GM12878 (cell line): ENCODE results near the gene SUPT3H. TPM values are rescaled to one million over a fixed set of nuclear protein-coding genes. Genes with fewer than 3 reads are reported as not detected.

Experiments used
- IKZF1 ChIP-seq: fragments of 450-650 bp; conservative IDR thresholded peaks from 2 replicates; pipeline ENCODE4 v1.6.1; 2017; ENCODE audit warnings: antibody characterized with exemption, mild to moderate bottlenecking
- KAT2A ChIP-seq: conservative IDR thresholded peaks from 2 replicates; pipeline ENCODE4 v1.6.1; 2011; ENCODE audit warnings: low read depth, low read length; ENCODE audit not compliant: control insufficient read depth
- polyA plus RNA-seq, 11 experiments: library from polyadenylated mRNA; depleted of rRNA in 4 of 11; unstranded in 6 of 11; stranded (reverse) in 5 of 11; fragments of >200 nt; fragmentation: Nextera tagmentation in 4 of 11; fragmentation: Illumina TruSeq in 1 of 11; extraction: Ambion mirVana in 4 of 11; extraction: Trizol in 1 of 11; gene quantifications; 1 replicate in 1 of 11; 2 replicates in 10 of 11; pipeline versions ENCODE4 v1.2.1 to v1.2.3, GENCODE V29; 2011 to 2016; ENCODE audit warnings: inconsistent platforms in 2 of 11, missing spikeins in 2 of 11, low read depth in 1 of 11
- total RNA-seq, 4 experiments: library from RNA; depleted of rRNA in 3 of 4; stranded (reverse); fragments of >200 nt in 3 of 4; fragmentation: Illumina TruSeq in 1 of 4; extraction: Trizol in 1 of 4; gene quantifications; 2 replicates each; pipeline versions ENCODE4 v1.2.1 to v1.2.3, GENCODE V29; 2013 to 2021
- TF ChIP-seq, protein P1 (sequence below): fragments of 450-650 bp; IDR thresholded peaks from 2 replicates; pipeline ENCODE4 v1.6.1; 2017; ENCODE audit warnings: mild to moderate bottlenecking
- TF ChIP-seq, protein P2 (sequence below): fragments of 450-650 bp; IDR thresholded peaks from 2 replicates; pipeline ENCODE4 v1.6.1; 2017; ENCODE audit warnings: mild to moderate bottlenecking, moderate library complexity

SUPT3H gene
- total and polyA plus RNA-seq, 10 of the 15 experiments (the other 5 are each of a cell fraction or from before 2014, with no cell fraction given) = 0.51 to 3.7 (median 2.0) TPM

DNA sequence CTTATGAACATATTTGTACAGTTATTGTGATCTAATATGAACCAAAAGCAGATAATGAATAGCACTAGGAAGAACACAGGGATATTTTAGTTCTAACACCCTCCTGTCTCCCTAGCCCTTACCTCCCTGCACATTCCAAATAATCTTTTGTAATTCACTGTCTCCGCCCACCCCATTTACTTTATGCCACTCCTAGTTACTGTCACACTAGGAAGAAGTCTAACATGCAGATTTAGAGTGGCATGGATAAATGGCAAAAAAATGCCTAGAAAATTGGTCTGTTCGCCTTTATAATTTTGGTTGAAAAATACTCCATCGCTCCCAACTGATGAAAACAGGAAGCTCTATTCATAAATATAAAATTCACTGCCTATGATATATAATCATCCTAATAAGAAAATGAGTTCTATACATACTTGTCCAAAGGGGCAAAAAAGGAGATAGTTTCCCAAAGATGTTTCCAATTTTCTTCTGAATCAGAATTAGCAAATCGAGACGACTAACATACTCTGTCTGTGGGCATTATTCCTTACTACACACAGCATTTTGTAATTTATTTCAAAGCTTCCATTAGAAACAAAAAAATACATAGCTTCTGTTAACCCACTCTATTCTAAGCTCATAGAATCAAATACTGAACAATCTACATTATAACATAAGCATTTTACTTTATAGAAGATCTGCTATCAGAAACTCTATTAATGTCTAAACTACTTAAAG, 50.9 kb downstream of the SUPT3H start (continued):
- TF ChIP-seq, protein P1, sequence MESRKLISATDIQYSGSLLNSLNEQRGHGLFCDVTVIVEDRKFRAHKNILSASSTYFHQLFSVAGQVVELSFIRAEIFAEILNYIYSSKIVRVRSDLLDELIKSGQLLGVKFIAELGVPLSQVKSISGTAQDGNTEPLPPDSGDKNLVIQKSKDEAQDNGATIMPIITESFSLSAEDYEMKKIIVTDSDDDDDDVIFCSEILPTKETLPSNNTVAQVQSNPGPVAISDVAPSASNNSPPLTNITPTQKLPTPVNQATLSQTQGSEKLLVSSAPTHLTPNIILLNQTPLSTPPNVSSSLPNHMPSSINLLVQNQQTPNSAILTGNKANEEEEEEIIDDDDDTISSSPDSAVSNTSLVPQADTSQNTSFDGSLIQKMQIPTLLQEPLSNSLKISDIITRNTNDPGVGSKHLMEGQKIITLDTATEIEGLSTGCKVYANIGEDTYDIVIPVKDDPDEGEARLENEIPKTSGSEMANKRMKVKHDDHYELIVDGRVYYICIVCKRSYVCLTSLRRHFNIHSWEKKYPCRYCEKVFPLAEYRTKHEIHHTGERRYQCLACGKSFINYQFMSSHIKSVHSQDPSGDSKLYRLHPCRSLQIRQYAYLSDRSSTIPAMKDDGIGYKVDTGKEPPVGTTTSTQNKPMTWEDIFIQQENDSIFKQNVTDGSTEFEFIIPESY = no peak
- no peak for TF ChIP-seq KAT2A
- TF ChIP-seq IKZF1 = no peak
- TF ChIP-seq, protein P2, sequence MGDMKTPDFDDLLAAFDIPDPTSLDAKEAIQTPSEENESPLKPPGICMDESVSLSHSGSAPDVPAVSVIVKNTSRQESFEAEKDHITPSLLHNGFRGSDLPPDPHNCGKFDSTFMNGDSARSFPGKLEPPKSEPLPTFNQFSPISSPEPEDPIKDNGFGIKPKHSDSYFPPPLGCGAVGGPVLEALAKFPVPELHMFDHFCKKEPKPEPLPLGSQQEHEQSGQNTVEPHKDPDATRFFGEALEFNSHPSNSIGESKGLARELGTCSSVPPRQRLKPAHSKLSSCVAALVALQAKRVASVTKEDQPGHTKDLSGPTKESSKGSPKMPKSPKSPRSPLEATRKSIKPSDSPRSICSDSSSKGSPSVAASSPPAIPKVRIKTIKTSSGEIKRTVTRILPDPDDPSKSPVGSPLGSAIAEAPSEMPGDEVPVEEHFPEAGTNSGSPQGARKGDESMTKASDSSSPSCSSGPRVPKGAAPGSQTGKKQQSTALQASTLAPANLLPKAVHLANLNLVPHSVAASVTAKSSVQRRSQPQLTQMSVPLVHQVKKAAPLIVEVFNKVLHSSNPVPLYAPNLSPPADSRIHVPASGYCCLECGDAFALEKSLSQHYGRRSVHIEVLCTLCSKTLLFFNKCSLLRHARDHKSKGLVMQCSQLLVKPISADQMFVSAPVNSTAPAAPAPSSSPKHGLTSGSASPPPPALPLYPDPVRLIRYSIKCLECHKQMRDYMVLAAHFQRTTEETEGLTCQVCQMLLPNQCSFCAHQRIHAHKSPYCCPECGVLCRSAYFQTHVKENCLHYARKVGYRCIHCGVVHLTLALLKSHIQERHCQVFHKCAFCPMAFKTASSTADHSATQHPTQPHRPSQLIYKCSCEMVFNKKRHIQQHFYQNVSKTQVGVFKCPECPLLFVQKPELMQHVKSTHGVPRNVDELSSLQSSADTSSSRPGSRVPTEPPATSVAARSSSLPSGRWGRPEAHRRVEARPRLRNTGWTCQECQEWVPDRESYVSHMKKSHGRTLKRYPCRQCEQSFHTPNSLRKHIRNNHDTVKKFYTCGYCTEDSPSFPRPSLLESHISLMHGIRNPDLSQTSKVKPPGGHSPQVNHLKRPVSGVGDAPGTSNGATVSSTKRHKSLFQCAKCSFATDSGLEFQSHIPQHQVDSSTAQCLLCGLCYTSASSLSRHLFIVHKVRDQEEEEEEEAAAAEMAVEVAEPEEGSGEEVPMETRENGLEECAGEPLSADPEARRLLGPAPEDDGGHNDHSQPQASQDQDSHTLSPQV = no peak
